Epidermal melanocyte (primary cell): Measurements from ENCODE around the gene ITFG1.
"Not testable (repeated sequence)": the region's sequence is repeated elsewhere in the genome, so short reads cannot be mapped to it uniquely, and the experiment has no call there.

ENCODE experiments used
- DNase-seq: peaks from one replicate; pipeline ENCODE4 v3.0.0; 2011; ENCODE audit warnings: low spot score; ENCODE audit not compliant: insufficient read length

Gene ITFG1

GRCh38 chr16:47330562-47330961 is 130.3 kb downstream of the ITFG1 start:
- not testable (repeated sequence) for DNase-seq

- DNase-seq, result not testable (repeated sequence)
Observed at GRCh38 chr16:47324309-47324708, 136.6 kb downstream of the ITFG1 start.

GRCh38 chr16:47323241-47323640 is 137.6 kb downstream of the ITFG1 start:
- DNase-seq, result no peak

GRCh38 chr16:47320546-47321310 is 140.1 kb downstream of the ITFG1 start:
- no peak for DNase-seq

- DNase-seq, result no peak
Observed at GRCh38 chr16:47317465-47318240, 143.2 kb downstream of the ITFG1 start.

- DNase-seq, result no peak
Observed at GRCh38 chr16:47316442-47317015, 144.3 kb downstream of the ITFG1 start.

GRCh38 chr16:47311738-47312505 is 148.9 kb downstream of the ITFG1 start:
- DNase-seq, result no peak

GRCh38 chr16:47310792-47311211 is 150.1 kb downstream of the ITFG1 start:
- no peak for DNase-seq

- DNase-seq, result no peak
Observed at GRCh38 chr16:47309581-47310312, 151.1 kb downstream of the ITFG1 start.

GRCh38 chr16:47308601-47309000 is 152.3 kb downstream of the ITFG1 start:
- DNase-seq, result no peak

GRCh38 chr16:47304563-47304962 is 156.3 kb downstream of the ITFG1 start:
- no peak for DNase-seq

GRCh38 chr16:47299587-47299986 is 161.3 kb downstream of the ITFG1 start:
- no peak for DNase-seq

- no peak for DNase-seq
Observed at GRCh38 chr16:47284999-47285398, 175.9 kb downstream of the ITFG1 start.

GRCh38 chr16:47278306-47278970 is 182.4 kb downstream of the ITFG1 start:
- no peak for DNase-seq

- no peak for DNase-seq
Observed at GRCh38 chr16:47276522-47276921, 184.3 kb downstream of the ITFG1 start.

GRCh38 chr16:47262938-47263337 is 197.9 kb downstream of the ITFG1 start:
- no peak for DNase-seq

- no peak for DNase-seq
Observed at GRCh38 chr16:47260503-47260902, 200.4 kb downstream of the ITFG1 start.

- no peak for DNase-seq
Observed at GRCh38 chr16:47258874-47259461, 201.9 kb downstream of the ITFG1 start.

GRCh38 chr16:47254756-47255155 is 206.1 kb downstream of the ITFG1 start:
- no peak for DNase-seq

GRCh38 chr16:47250983-47251382 is 209.9 kb downstream of the ITFG1 start:
- DNase-seq, result no peak
